ENCODE results near the gene HCN2.

The HCN2 gene

DNA sequence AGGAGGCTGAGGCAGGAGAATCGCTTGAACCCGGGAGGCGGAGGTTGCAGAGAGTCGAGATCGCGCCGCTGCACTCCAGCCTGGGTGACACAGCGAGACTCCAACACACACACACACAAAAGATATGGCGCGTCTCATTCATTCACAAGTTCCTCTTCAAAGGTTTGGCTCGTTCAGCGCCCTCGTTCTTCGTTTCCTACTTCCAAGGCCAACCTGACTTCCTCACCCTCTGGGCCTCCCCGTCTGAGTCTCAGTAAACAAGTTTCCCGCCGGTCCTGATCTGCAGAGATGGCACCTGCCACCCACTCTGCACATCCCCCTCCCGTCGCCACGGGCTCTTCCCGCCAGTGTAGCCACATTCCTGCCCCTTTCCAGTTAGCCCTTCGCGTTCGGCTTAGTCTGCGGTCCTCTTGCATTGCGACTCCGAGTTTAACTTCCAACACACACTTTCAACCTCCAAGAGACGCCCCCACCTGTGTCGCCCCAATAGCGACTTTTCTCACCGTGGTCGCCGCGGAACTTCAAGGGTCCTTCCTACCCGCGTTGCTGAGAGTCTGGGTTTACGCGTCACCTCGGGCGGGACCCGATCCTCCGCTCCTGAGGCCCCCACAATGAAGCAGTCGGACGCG is 18.6 kb upstream of the HCN2 start:
- peak overlapping the region; percentile 48 for H3K4me3 ChIP-seq (ENCODE audit: control insufficient read depth, low read depth, low read length)
- TF ChIP-seq, protein P1, sequence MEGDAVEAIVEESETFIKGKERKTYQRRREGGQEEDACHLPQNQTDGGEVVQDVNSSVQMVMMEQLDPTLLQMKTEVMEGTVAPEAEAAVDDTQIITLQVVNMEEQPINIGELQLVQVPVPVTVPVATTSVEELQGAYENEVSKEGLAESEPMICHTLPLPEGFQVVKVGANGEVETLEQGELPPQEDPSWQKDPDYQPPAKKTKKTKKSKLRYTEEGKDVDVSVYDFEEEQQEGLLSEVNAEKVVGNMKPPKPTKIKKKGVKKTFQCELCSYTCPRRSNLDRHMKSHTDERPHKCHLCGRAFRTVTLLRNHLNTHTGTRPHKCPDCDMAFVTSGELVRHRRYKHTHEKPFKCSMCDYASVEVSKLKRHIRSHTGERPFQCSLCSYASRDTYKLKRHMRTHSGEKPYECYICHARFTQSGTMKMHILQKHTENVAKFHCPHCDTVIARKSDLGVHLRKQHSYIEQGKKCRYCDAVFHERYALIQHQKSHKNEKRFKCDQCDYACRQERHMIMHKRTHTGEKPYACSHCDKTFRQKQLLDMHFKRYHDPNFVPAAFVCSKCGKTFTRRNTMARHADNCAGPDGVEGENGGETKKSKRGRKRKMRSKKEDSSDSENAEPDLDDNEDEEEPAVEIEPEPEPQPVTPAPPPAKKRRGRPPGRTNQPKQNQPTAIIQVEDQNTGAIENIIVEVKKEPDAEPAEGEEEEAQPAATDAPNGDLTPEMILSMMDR (conservative IDR thresholded peaks at IDR 0.05; ENCODE audit: control insufficient read depth, insufficient read depth, low read depth, low read length) = no peak
- DNase-seq (ENCODE audit: low read depth) = peak; percentile 18

GRCh38 chr19:571566-571974 is 18.1 kb upstream of the HCN2 start:
- peak; percentile 16 for DNase-seq (ENCODE audit: low read depth)
- TF ChIP-seq, protein P1 (conservative IDR thresholded peaks at IDR 0.05; ENCODE audit: control insufficient read depth, insufficient read depth, low read depth, low read length) = no peak
- H3K4me3 ChIP-seq (ENCODE audit: control insufficient read depth, low read depth, low read length) = peak overlapping the region; percentile 48

- DNase-seq (ENCODE audit: low read depth) = peak; percentile 95
- H3K4me3 ChIP-seq (ENCODE audit: control insufficient read depth, low read depth, low read length) = peak within 1 kb of the TSS; percentile 90
- TF ChIP-seq, protein P1 (conservative IDR thresholded peaks at IDR 0.05; ENCODE audit: control insufficient read depth, insufficient read depth, low read depth, low read length) = no peak
These were observed 17.4 kb upstream of the HCN2 start, which contains the start of gene BSG for GRCh38 chr19:572140-572742. TSS of gene BSG (plus strand) at chr19:572596. CDS start at chr19:572635, 39 bp downstream.

GRCh38 chr19:572743-573518 is 16.8 kb upstream of the HCN2 start:
- H3K4me3 ChIP-seq (ENCODE audit: control insufficient read depth, low read depth, low read length) = peak overlapping the region; percentile 90
- peak; percentile 66 for DNase-seq (ENCODE audit: low read depth)
- TF ChIP-seq, protein P1 (conservative IDR thresholded peaks at IDR 0.05; ENCODE audit: control insufficient read depth, insufficient read depth, low read depth, low read length) = no peak

- DNase-seq (ENCODE audit: low read depth) = no peak
- TF ChIP-seq, protein P1 (conservative IDR thresholded peaks at IDR 0.05; ENCODE audit: control insufficient read depth, insufficient read depth, low read depth, low read length) = no peak
- H3K4me3 ChIP-seq (ENCODE audit: control insufficient read depth, low read depth, low read length) = peak overlapping the region; percentile 90
These were observed 16.2 kb upstream of the HCN2 start for GRCh38 chr19:573519-573825.

GRCh38 chr19:574658-575526 is 14.8 kb upstream of the HCN2 start:
- H3K4me3 ChIP-seq (ENCODE audit: control insufficient read depth, low read depth, low read length) = peak overlapping the region; percentile 36
- peak; percentile 72 for DNase-seq (ENCODE audit: low read depth)
- TF ChIP-seq, protein P1 (conservative IDR thresholded peaks at IDR 0.05; ENCODE audit: control insufficient read depth, insufficient read depth, low read depth, low read length) = no peak
